Testis (tissue), 3 donors: ENCODE measurements around the gene DUOXA1. TPM values are rescaled to one million over a fixed set of nuclear protein-coding genes. Genes with fewer than 3 reads are reported as not detected.

Experiments
- DNase-seq: peaks from one replicate; pipeline ENCODE4 v3.0.0-alpha.2; 2019
- H3K27ac ChIP-seq, 2 donors: fragments of 200-600 bp; sonication (generic); one replicate each; pipeline ENCODE4 v1.5.1; 2019
- H3K27me3 ChIP-seq: fragments of 200-600 bp; sonication (generic); one replicate; pipeline ENCODE4 v1.5.1; 2019
- H3K36me3 ChIP-seq: fragments of 200-600 bp; sonication (generic); one replicate; pipeline ENCODE4 v1.5.1; 2017; ENCODE audit warnings: low read depth; ENCODE audit errors: missing control alignments
- H3K4me1 ChIP-seq: fragments of 200-600 bp; sonication (generic); one replicate; pipeline ENCODE4 v1.5.1; 2019
- H3K4me3 ChIP-seq, 2 donors: fragments of 200-600 bp; sonication (generic); one replicate each; pipeline ENCODE4 v1.5.1; 2017 to 2019
- H3K9me3 ChIP-seq: fragments of 200-600 bp; sonication (generic); one replicate; pipeline ENCODE4 v1.5.1; 2017
- POLR2A ChIP-seq: fragments of 450-650 bp; IDR thresholded peaks from one replicate; pipeline ENCODE4 v1.6.1; 2017; ENCODE audit warnings: antibody characterized with exemption, mild to moderate bottlenecking, moderate library complexity
- WGBS, 2 donors: methylation state at CpG; one replicate each; pipeline ENCODE4 v1.1.5; 2018; 5-methylcytosine and 5-hydroxymethylcytosine counted together
- intact Hi-C: fragments of 100-400 bp; cut with DNase I; formaldehyde crosslinking; loops from one replicate; pipeline ENCODE4 v1.15.1; 2023; ENCODE audit warnings: low total_unique reads
- polyA plus RNA-seq: library from polyadenylated mRNA; stranded (reverse); fragments of 350-450 nt; fragmentation: Illumina TruSeq; extraction: RNeasy Lipid Tissue Mini Kit (QIAGEN cat#74804); gene quantifications from one replicate; pipeline ENCODE4 v1.2.3, GENCODE V29; 2014; ENCODE audit warnings: low read depth, low replicate concordance; ENCODE audit not compliant: insufficient read depth
- total RNA-seq, 2 donors: library from RNA; depleted of rRNA; stranded (reverse); fragments of >200 nt; gene quantifications; one replicate each; pipeline ENCODE4 v1.2.3, GENCODE V29; 2016
- TF ChIP-seq, protein P1 (sequence below), 3 experiments: fragments of 450-650 bp in 2 of 3; fragments of 200-600 bp in 1 of 3; sonication (generic) in 1 of 3; IDR thresholded peaks; one replicate each; pipeline ENCODE4 v1.5.1; 2016 to 2019; ENCODE audit warnings: antibody characterized with exemption in 3 of 3, mild to moderate bottlenecking in 2 of 3, moderate library complexity in 1 of 3

Gene DUOXA1
- total and polyA plus RNA-seq, 3 donors from 2014 or later, result 0.31 to 1.0 (median 0.94) TPM

DNA sequence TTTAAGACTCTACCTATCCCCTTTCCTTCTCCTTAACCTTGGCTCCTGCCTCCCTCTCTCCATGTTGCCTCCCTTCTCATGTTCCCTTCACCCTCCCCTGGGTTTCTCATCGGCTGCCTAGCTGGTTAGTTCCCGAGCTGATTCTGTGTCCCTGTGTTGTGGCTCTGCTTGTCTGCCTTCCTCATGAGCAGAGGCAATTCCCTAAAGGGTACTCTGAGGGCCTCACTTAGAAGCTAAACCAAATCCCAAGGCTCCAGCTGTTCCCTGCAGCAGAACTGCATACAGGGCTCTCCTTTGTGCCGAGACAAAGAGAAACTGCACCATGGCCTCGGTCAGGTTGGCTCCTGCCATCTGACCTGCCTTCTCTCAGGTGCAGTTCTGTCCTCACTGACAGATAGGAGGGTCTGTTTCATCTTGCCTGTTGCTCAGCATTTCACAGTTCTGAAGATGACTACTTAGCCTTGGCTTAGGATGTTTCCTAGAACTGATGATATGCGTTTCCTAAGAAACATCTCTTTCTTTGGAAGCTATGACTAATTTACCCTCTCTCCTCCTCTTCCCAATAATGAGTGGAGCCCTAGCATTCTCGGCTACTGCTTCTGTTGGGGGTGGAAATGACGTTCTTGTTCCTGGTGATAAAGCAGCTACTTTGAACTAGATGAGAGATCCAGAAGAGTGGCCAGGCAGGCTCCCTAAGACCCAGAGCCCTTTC, 27.2 kb upstream of the DUOXA1 start:
- no peaks in the 10 kb centered on the region for H3K9me3 ChIP-seq
- no peaks in the 10 kb centered on the region for H3K27me3 ChIP-seq
- H3K36me3 ChIP-seq, result no peaks in the 10 kb centered on the region
- intact Hi-C loops, result loop anchor here (10.0 kb wide), 1 partner anchor 248 kb away; a partner anchor contains a TSS
- WGBS, 2 donors, result 64 to 74% methylated on average over 6 to 7 of the region's 7 CpGs
- no peak overlapping the region for H3K4me3 ChIP-seq
- no peak overlapping the region for H3K27ac ChIP-seq
- DNase-seq, result no peak
- TF ChIP-seq, protein P1, sequence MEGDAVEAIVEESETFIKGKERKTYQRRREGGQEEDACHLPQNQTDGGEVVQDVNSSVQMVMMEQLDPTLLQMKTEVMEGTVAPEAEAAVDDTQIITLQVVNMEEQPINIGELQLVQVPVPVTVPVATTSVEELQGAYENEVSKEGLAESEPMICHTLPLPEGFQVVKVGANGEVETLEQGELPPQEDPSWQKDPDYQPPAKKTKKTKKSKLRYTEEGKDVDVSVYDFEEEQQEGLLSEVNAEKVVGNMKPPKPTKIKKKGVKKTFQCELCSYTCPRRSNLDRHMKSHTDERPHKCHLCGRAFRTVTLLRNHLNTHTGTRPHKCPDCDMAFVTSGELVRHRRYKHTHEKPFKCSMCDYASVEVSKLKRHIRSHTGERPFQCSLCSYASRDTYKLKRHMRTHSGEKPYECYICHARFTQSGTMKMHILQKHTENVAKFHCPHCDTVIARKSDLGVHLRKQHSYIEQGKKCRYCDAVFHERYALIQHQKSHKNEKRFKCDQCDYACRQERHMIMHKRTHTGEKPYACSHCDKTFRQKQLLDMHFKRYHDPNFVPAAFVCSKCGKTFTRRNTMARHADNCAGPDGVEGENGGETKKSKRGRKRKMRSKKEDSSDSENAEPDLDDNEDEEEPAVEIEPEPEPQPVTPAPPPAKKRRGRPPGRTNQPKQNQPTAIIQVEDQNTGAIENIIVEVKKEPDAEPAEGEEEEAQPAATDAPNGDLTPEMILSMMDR (IDR thresholded peaks at IDR 0.05), result no peak
- no peak for TF ChIP-seq POLR2A
- H3K4me1 ChIP-seq, result no peaks in the 10 kb centered on the region

DNA sequence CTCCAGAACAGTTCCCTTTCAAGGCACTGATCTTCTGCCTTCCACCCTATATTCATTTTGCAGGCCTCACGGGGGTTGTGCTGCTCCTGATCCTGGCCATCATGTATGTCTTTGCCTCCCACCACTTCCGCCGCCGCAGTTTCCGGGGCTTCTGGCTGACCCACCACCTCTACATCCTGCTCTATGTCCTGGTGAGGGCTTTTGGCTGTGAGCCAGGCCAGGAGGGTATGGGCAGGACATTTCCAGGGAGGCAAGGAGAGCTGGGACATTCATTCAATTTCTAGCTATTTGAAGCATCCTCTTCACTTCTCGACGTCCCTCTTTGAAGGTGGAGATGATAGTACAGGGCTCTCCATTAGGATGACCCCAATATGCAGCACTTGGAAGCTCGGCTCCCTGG, 26.1 kb upstream of the DUOXA1 start:
- no peaks in the 10 kb centered on the region for H3K36me3 ChIP-seq
- 68 to 86% methylated on average over 7 to 8 of the region's 8 CpGs for WGBS, 2 donors
- no peaks in the 10 kb centered on the region for H3K27me3 ChIP-seq
- DNase-seq, result no peak
- H3K27ac ChIP-seq, result no peak overlapping the region
- H3K4me1 ChIP-seq, result no peaks in the 10 kb centered on the region
- no peaks in the 10 kb centered on the region for H3K9me3 ChIP-seq
- H3K4me3 ChIP-seq, result no peak overlapping the region
- intact Hi-C loops, result loop anchor here (10.0 kb wide), 1 partner anchor 249 kb away; a partner anchor contains a TSS
- TF ChIP-seq, protein P1 (IDR thresholded peaks at IDR 0.05), result no peak
- TF ChIP-seq POLR2A, result no peak

DNA sequence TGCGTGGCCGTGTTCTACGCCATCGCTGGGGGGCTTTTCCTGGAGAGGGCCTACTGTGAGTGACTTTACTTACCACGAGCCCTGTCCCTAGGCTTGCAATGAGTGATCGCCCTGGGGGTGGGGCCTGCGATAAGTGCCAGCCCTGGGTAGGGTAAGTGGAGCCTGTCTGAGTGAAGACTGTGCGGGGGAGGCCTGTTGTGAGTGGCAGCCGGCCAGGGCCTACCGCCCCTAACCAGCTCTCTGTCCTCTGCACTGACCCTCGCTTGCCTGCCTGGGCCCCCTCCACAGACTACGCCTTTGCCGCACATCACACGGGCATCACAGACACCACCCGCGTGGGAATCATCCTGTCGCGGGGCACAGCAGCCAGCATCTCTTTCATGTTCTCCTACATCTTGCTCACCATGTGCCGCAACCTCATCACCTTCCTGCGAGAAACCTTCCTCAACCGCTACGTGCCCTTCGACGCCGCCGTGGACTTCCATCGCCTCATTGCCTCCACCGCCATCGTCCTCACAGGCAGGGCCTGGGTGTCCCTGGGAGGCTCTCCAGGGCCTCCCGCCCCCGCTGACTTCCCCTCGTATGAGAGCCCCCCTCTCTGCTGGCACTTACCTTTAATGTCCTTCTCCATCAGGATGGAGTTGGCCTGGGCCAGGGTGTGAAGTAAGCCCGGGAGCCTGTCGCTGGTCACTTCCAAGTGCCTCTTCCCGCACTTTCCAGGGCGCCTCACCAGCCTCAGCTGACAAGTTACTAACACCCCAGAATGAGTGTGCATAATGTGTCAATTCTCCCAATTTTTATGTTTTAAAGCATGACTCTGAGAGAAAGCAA, 22.5 kb upstream of the DUOXA1 start:
- intact Hi-C loops, result loop anchor here (10.0 kb wide), 1 partner anchor 253 kb away; a partner anchor contains a TSS
- WGBS, 2 donors, result 72 to 75% methylated on average over 36 of the region's 36 CpGs
- Histone ChIP-seq H3K4me1 (no peaks in the 10 kb centered on the region), H3K9me3 (no peaks in the 10 kb centered on the region), H3K4me3 (no peak overlapping the region), H3K27me3 (no peaks in the 10 kb centered on the region), H3K27ac (no peak overlapping the region), H3K36me3 (no peaks in the 10 kb centered on the region)
- no peak for DNase-seq
- no peak for TF ChIP-seq POLR2A
- TF ChIP-seq, protein P1 (IDR thresholded peaks at IDR 0.05), result no peak

DNA sequence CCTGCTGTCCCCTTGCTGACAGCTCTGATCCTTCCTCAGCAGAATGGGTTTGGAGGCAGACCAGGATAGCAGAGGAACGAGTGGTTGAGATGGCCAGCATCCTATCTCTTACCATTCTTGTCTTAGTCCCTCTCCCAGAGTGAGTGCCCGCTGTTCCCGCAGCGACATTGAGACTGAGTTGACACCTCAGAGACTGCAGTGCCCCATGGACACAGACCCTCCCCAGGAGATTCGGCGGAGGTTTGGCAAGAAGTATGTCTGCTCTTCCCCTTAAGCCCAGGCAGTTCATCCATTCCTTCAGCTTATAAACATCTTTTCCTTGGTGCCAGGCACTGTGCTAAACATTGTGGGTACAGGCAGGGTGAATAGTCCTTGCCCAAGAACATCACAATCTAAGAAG, 21.3 kb upstream of the DUOXA1 start:
- no peak overlapping the region for H3K27ac ChIP-seq
- no peaks in the 10 kb centered on the region for H3K36me3 ChIP-seq
- 80 to 91% methylated on average over 1 to 6 of the region's 6 CpGs for WGBS, 2 donors
- no peaks in the 10 kb centered on the region for H3K4me1 ChIP-seq
- intact Hi-C loops, result loop anchor here (10.0 kb wide), 1 partner anchor 254 kb away; a partner anchor contains a TSS
- H3K27me3 ChIP-seq, result no peaks in the 10 kb centered on the region
- H3K4me3 ChIP-seq, result no peak overlapping the region
- no peaks in the 10 kb centered on the region for H3K9me3 ChIP-seq
- TF ChIP-seq, protein P1 (IDR thresholded peaks at IDR 0.05), result no peak
- no peak for TF ChIP-seq POLR2A
- DNase-seq, result no peak
